Liver (tissue), 3 donors: ENCODE data around the gene ZNF579.

Experiments used
- EGR1 ChIP-seq, 2 donors: IDR thresholded peaks; 2 replicates each; pipeline ENCODE4 v1.6.1; 2016 to 2018; ENCODE audit warnings: antibody characterized with exemption in 2 of 2, low read depth in 2 of 2
- GABPA ChIP-seq, 2 donors: IDR thresholded peaks in 1 of 2; conservative IDR thresholded peaks in 1 of 2; 2 replicates each; pipeline ENCODE4 v1.6.1; 2016; ENCODE audit warnings: antibody characterized with exemption in 2 of 2, mild to moderate bottlenecking in 1 of 2, moderate library complexity in 1 of 2
- NR2F2 ChIP-seq: IDR thresholded peaks from 2 replicates; pipeline ENCODE4 v1.6.1; 2016; ENCODE audit warnings: antibody characterized with exemption
- SP1 ChIP-seq: IDR thresholded peaks from 2 replicates; pipeline ENCODE4 v1.6.1; 2018; ENCODE audit warnings: antibody characterized with exemption, mild to moderate bottlenecking
- TF ChIP-seq, protein P1 (sequence below): fragments of 150-350 bp; IDR thresholded peaks from 2 replicates; pipeline ENCODE4 v1.5.1; 2017; ENCODE audit warnings: improper control_type of control experiment, low read depth, low read length; ENCODE audit not compliant: missing input control
- TF ChIP-seq, protein P2 (sequence below): IDR thresholded peaks from 2 replicates; pipeline ENCODE4 v1.6.1; 2016; ENCODE audit warnings: antibody characterized with exemption
- donor health status: healthy.
- donor health status: healthy.

DNA sequence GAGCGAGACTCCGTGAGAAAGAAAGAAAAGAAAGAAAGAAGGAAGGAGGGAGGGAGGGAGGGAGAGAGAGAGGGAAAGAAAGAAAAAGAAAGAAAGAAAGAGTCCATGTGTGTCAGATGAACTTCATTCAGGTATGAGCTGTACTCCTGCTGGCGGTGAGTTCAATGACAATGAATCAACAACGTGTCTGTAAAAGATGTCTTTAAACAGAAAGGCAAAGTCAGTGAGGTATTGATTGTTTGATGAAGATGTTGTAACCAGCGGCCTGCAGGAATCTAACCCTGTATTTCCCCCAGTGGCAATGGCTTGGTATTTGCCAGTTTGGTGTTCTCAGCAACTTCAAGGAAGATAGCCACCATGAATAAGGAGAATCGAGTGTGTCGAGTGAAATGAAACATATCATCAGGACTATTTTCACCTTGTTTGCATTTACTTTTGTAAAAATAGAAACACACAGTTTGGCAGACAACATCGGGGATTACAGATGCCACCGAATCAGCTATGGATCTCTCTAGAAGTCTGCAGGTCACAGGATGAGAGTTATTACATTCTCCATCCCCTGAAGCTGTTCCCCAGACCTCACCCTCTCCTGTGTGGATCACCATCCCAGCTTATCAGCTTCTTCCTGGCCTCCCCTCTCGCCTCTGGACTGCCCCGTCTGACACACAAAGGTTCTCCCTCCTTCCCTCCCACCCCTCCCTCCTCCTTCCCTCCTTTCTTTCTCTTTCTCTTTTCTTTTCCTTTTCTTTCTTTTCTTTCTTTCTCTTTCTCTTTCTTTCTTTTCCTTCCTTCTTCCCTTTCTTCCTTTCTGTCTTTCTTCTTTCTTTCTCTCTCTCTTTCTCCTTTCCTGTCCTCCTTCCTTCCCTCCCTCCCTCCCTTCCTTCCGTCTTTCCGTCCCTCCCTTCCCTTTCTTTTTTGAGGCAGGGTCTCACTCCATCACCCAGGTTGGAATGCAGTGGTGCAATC is 27.1 kb downstream of the ZNF579 start:
- no peak for TF ChIP-seq NR2F2
- TF ChIP-seq, protein P1, sequence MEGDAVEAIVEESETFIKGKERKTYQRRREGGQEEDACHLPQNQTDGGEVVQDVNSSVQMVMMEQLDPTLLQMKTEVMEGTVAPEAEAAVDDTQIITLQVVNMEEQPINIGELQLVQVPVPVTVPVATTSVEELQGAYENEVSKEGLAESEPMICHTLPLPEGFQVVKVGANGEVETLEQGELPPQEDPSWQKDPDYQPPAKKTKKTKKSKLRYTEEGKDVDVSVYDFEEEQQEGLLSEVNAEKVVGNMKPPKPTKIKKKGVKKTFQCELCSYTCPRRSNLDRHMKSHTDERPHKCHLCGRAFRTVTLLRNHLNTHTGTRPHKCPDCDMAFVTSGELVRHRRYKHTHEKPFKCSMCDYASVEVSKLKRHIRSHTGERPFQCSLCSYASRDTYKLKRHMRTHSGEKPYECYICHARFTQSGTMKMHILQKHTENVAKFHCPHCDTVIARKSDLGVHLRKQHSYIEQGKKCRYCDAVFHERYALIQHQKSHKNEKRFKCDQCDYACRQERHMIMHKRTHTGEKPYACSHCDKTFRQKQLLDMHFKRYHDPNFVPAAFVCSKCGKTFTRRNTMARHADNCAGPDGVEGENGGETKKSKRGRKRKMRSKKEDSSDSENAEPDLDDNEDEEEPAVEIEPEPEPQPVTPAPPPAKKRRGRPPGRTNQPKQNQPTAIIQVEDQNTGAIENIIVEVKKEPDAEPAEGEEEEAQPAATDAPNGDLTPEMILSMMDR: no peak
- TF ChIP-seq, protein P2, sequence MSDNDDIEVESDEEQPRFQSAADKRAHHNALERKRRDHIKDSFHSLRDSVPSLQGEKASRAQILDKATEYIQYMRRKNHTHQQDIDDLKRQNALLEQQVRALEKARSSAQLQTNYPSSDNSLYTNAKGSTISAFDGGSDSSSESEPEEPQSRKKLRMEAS: no peak
- no peak for TF ChIP-seq SP1
- TF ChIP-seq GABPA (IDR thresholded peaks at IDR 0.05 in 1 of 2, conservative IDR thresholded peaks at IDR 0.05 in 1 of 2): no peak
- no peak for TF ChIP-seq EGR1 (IDR thresholded peaks at IDR 0.05; ENCODE audit: low read depth in 2 of 2)
